GM21529 (cell line): ENCODE data around the gene STAT2.
"Not testable (repeated sequence)": the region's sequence is repeated elsewhere in the genome, so short reads cannot be mapped to it uniquely, and the experiment has no call there.

Source experiments
- ATAC-seq: cut with Tn5 transposase; IDR thresholded peaks from one replicate; pipeline ENCODE4 v1.9.1; 2021; ENCODE audit not compliant: unreplicated experiment

STAT2 gene

DNA sequence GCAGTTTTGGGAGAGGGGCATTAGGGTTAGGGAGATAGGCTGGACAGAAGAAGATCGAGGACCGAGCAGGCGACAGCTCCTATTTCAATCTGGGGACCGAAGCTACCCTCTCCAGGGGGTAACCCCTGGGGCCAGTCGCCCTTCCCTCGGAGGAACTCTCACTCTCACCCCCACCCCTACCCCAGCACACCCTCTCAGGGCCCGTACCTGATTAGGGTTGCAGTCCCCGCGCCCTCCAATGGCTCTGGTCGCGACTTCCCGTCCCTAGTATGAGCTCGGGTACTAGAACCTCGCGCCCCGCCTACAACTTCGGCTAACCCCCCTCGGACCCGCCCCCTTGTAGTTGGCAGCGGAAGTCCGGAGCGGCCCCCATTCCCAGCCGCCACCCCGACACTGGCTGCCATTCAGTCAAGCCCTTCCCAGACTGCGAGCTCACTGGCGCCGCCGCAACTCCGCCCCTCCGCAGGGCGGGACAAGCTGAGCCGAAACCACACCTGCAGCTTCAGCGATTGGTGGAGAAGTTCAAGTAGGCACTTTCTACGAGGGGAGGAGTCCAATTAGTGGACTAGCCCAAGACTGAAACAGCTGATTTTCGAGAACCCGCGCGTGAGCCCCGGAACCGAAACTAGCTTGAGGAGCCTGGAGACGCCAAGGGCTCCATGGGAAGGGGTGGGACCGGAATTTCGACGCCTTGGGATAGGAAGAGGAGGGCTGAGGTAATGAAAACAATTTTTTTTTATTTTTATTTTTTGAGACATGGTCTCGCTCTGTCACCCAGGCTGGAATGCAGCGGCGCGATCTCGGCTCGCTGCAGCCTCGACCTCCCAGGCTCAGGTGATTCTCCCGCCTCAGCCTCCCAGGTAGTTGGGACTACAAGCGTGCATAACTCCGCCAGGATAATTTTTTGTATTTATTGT lies at the start of gene STAT2:
Gene STAT2 (minus strand): TSS at position 257 of the 917 bp plus-strand sequence. CDS start 3,536 bp downstream, outside the sequence.
- peak; percentile 93 for ATAC-seq

DNA sequence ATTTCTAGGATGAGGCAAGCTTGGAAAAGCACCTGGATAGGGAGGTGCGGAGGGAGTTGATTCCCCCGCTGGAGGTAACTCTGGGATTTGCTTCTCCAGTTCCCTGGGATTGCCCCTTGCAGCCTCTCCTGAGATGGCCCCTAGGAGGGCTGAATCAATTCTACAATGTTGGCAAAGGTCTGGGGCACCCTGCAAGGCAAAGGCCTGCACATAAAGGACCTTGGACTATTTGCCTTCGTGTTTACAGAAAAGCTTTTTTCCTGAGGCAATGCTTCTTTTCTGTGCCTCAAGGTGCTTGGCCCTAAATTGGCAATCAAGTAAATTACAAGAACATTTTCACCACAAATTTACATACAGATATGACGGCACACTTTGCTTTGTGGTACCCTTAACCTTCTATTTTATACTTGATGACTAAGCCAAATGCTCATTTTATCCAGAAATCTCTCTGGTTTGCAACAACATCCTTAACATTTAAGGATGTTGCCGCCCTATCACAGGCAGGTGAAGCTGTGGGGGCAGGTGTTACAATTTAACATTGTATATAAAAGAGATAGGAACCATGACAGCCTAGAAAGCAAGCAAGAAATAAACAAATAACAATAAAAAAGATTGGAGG lies 49.0 kb upstream of the STAT2 start:
- no peak for ATAC-seq

DNA sequence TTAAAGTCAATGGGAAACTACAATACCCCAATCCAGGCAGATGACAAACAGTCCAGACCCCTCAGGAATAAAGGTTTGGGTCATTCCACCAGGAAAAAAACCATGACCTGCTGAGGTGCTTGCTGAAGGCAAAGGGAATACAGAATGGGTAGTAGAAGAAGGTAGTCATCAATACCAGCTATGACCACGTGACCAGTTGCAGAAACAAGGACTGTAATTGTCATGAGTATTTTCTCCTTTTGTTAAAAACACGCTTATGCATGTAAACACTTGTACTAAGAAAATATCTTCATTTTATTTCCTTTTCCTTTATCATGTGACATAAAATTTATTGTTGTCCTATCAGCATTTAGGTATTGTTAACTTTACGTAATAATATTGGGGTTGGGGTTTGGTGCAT lies 44.3 kb upstream of the STAT2 start:
- ATAC-seq = not testable (repeated sequence)

DNA sequence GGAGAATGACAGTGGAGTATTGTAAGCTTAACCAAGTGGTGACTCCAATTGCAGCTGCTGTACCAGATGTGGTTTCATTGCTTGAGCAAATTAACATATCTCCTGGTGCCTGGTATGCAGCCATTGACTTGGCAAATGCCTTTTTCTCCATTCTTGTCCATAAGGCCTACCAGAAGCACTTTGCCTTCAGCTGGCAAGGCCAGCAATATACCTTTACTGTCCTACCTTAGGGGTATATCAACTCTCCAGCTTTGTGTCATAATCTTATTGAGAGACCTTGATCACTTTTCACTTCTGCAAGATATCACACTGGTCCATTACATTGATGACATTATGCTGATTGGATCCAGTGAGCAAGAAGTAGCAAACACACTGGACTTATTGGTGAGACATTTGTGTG lies 41.7 kb upstream of the STAT2 start:
- ATAC-seq = not testable (repeated sequence)

DNA sequence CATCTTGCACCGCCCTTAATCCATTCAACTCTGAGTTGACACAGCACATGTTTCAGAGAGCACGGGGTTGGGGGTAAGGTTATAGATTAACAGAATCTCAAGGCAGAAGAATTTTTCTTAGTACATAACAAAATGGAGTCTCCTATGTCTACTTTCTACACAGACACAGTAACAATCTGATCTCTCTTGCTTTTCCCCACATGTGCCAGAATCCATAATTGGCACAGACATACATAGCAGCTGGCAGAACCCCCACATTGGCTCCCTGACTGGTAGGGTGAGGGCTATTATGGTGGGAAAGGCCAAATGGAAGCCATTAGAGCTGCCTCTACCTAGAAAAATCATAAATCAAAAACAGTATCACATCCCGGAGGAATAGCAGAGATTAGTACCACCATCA lies 41.2 kb upstream of the STAT2 start:
- ATAC-seq = not testable (repeated sequence)

DNA sequence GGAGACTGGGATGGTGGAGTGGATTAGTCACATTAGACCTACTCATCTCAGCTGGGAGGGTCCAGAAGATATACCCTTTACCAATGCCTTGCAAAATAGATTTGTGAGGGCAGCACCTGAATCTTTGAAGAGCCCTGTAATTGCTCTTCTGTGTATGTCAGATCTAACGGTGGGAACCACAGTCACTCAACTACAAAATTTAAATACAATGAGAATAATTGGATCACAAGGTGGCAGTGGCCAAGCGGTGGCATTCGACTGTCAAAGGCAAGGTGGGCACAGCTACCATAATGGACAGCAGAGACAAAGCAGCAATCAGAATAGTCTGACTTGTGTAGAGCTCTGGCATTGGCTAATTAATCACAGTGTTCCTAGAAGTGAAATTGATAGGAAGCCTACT lies 39.6 kb upstream of the STAT2 start:
- ATAC-seq = not testable (repeated sequence)

DNA sequence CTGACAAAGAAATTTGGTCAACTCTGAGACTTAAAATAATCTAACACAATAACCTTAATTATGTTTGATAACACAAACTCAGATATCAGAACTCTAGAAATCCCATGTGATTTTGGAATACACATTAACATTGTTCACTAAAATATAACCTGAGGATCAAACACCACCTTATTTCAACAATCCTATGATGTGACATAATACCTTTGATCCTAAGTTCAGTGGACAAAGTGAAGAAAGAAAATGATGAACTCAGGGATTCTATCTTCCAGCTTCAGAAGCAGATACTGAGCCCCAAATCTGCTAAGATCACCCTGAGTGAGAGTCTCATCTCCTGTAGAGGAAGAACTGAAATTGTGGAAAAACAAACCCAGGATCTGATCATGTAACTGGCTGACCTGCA lies 38.4 kb upstream of the STAT2 start:
- no peak for ATAC-seq

DNA sequence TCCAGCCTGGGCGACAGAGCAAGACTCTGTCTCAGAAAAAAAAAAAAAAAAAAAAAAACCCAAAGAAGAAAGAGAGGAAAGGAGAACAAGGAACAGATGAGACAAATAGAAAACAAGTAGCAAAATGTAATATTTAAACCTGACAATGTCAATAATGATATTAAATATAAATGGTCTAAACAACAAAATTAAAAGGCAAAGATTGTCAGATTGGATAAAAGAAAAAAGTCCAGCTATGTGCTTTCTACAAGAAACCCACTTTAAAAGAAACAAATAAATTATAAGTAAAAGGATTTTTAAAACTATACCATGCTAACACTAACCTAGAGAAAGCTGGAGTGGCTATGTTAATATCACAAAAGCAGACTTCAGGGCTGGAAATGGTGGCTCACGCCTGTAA lies 32.4 kb upstream of the STAT2 start:
- no peak for ATAC-seq

DNA sequence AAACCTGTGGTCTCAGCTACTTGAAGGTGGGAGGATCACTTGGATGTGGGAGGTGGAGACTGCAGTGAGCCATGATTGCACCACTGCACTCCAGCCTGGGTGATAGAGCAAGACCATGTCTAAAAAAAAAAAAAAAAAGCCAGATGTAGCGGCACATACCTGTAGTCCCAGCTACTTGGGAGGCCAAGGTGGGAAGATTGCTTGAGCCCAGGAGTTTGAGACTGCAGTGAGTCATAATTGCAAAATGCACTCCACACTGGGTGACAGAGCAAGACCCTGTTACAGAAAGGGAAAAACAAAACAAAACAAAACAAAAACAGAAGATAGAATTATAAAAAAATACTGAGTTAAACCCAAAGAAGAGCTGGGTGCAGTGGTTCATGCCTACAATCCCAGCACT lies 31.8 kb upstream of the STAT2 start:
- ATAC-seq = no peak

DNA sequence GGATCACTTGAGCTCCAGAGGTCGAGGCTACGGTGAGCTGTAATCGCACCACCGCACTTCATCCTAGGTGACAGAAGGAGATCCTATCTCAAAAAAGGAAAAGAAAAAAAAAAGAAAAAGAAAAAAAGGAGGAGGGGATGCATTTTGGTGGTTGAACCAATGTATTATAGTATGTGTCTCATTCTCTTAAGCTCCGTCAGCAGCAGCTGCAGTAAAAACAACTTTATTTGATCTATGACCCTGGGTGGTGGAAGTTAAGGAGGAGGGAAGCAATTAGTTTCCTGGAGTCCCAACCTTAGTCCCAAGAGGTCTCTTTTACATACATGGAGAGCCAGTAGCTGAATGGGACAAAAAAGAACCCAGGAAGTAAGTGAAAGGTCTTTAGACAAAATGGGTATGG lies 29.5 kb upstream of the STAT2 start:
- no peak for ATAC-seq

DNA sequence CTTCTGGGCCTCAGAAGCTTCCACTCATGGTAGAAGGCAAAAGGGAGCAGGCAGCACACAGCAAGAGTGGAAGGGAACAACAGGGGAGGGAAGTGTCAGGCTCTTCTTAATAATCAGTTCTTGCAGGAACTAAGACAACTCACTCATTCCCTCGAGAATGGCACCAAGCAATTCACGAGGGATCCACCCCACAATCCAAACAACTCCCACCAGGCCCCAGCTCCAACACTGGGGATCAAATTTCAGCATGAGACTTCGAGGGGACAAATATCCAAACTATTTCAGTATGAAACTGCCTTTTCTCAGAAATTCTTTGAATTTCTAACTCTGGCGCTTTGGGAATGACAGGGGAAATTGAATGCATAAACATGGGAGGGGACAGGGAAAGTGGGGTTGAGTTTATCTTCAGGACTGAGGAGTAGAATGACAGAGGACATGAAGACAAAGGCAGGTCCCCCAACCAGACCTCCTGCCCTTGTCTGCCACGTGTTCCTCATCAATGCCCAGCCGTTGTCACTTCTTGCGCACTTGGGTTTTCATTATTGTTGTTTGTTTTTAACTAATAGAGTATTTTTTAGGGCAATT lies 27.3 kb upstream of the STAT2 start:
- no peak for ATAC-seq

DNA sequence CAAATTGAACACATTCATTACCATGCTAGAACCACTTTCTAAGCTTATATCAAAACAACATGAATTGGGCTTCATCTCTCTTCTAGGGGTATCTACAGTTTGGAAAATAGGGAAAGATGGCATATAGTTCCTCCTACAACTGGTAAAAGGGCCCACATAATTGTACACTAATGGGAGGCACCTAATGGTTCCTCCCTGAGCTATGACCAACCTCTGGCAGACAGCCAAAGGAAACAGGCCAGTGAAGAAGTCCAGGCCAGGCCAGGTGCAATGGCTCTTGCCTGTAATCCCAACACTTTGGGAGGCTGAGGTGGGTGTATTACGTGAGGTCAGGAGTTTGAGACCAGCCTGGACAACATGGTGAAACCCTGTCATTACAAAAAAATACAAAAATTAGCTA lies 26.0 kb upstream of the STAT2 start:
- no peak for ATAC-seq

DNA sequence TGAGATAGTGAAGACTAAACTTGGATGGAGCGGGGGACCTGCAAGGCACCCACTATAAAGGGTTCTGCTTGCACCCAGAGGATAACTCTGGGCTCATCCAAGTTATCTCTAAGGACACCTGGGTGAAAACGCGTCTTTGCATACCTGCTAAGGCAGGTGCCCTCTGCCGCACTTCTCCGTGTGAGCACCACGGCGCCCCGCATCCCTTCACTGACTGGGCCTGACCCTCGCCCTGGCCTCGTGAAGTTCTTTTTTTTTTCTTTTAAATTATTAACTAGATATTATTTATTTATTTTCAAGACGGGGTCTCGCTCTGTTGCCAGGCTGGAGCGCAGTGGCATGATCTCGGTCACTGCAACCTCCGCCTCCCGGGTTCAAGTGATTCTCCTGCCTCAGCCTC lies 22.7 kb upstream of the STAT2 start:
- no peak for ATAC-seq

DNA sequence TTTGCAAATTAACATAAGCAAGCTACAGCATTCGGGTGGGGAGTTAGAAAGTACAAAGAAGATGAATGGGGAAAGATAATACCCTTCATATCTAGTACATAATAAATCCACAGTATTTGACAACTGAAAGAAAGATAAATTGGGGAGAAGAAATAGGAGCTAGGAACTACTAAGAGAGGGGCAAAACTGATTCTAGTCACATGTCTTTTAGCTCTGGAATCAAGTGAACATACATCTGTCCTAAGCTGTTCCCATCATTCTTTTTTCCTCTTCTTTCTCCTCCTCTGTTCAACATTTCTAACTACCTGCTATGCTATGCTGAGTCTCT lies 18.0 kb upstream of the STAT2 start:
- no peak for ATAC-seq

DNA sequence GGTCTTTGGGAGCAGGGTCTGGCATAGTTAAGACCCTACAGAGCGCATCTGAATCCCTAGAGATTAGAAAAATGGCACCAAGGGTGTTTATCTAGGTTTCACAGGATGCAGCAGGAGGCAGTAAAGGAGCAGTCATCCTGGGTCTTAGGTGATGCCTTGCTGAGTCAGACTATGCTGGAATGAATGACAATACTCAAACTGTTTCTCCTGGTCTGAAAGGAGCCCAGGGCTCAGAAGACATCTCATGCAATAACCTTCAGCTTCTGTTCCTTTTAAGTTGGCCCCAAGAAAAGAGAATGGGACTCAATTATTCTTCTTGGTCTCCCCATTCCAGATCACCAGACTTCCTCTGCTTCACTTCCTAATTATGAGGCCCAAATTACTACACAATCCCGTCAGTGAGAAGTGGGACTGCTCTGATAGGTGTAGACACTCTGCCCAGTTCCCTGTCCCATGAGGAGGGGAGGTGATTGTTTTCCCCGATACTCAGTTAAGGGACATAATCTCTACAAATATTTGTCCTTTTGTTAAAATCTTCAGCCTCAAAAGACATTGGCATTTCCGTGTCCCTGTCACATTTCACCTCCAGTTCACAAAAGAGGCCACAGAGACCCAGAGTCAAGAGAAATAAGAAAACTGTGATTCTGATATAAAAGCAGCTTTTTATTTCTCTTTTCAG lies 17.5 kb upstream of the STAT2 start:
- no peak for ATAC-seq

DNA sequence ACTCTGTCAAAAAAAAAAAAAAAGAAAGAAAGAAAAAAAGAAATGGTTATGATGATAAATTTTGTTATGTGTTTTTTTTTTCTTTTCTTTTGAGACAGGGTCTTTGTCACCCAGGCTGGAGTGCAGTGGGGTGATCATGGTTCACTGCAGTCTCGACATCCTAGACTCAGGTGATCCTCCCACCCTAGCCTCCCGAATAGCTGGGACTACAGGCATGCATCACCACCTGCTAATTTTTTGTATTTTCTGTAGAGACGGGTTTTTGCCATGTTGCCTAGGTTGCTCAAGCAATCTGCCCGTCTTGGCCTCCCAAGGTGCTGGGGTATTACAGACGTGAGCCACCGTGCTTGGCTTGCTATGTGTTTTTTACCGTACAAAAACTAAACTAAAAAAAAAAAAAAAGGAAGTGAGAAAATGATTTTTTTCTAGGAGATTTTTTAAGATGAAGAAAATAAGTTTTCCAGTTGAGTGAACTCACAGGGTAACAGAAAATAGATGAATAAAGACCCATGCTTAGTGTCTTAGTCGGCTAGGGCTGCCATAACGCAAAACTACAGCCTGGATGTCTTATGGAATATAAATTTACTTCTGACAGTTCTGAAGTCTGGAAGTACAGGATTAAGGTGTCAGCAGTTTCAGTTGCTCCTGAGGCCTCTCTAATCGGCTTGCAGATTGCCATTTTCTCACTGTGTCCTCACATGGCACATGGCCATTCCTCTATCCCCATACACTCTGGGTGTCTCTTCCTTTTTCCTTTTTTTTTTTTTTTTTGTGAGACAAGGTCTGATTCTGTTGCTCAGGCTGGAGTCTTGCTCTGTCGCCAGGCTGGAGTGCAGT lies 15.9 kb upstream of the STAT2 start:
- ATAC-seq = peak; percentile 69

DNA sequence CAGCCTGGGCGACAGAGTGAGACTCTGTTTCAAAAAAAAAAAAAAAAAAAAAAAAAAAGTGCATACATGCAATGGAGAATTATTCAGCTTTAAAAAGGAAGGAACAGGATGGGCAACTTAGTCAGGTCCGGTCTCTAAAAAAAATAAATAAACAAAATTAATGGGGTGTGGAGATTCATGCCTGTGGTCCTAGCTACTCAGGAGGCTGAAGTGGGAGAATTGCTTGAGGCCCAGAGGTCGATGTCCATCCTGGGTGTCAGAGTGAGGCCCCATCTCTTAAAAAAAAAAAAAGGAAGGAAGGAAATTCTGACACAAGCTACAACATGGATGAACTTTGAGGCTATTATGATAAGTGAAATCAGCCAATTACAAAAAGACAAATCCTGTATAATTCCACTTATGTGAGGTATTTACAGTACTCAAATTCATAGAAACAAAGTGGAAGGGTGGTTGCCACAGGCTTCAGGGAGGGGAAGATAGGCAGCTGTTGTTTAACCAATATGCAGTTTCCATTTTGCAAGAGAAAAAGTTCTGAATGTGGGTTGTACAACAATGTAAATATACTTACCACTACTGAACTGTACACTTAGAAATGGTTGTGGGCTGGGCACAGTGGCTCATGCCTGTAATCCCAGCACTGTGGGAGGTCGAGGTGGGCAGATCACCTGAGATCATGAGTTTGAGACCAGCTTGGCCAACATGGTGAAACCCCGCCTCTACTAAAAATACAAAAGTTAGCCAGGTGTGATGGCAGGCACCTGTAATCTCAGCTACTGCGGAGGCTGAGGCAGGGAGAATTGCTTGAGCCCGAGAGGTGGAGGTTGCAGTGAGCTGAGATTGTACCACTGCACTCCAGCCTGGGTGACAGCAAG lies 15.1 kb upstream of the STAT2 start:
- ATAC-seq = peak; percentile 38

DNA sequence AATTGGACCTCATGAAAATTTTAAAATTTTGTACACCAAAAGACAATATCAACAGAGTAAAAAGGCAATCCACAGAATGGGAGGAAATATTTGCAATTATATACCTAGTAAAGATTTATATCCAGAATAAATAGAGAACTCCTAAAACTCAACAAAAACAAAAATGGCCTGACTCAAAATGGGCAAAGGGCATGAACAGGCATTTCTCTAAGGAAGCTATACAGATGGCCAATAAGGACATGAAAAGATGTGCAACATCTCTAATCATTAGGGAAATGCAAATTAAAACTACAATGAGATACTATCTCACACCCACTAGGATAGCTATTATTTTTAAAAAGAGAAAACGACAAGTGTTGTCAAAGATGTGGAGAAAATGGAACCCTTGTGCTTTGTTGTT lies 13.6 kb upstream of the STAT2 start:
- ATAC-seq = no peak

DNA sequence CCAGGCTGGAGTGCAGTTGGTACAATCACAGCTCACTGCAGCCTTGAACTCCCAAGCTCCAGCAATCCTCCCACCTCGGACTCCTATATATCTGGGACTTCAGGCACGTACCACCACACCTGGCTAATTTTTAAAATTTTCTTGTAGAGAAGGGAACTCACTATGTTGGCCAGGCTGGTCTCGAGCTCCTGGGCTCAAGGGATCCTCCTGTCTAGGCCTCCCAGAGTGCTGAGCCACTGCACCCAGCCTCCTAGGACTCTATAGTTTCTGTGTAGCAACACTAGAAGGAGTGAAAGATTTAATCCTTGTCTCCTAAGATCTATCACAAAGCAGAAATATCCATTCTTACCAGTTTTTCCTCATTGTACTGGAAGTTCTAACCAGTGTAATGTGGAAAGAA lies 7.0 kb upstream of the STAT2 start:
- no peak for ATAC-seq
